Measurements from ENCODE around the gene GPHA2. TPM values are rescaled to one million over a fixed set of nuclear protein-coding genes. Genes with fewer than 3 reads are reported as not detected.
A peak's percentile ranks its signal among the peaks of the same experiment; 100 is the strongest.

The GPHA2 gene
- total RNA-seq, 4 donors from 2014 or later: not detected

DNA sequence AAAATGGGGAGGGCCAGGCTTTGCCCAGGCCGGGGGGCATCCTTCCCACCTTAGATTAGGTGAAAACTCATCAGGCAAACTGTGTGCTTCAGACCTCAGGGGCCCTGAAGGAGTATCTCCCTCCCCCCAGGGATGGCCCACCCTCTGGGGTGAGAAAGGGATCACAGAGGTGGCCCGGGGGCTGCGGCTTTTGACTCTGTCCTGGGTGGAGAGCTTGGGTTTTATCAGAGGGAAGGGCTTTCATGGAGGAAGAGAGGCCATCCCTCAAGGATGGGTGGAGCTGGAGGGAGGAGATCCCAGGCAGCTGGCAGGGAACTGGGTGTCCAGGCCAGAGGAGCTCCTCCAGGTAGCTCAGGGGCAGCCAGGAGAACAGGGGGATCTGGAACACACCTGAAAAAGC lies 14.3 kb downstream of the GPHA2 start:
- Histone ChIP-seq H3K4me1 (peaks cover 33 to 44% (median 40%) of the 10 kb centered on the region in 4 donors), H3K27me3 (no peaks in the 10 kb centered on the region), H3K27ac (replicated peaks in 1 of 4) (no peak overlapping the region), H3K9me3 (no peaks in the 10 kb centered on the region), H3K4me3 (no peak overlapping the region), H3K36me3 (peaks cover 0 to under 1% (median under 1%) of the 10 kb centered on the region in 4 donors)
- no peak for TF ChIP-seq EP300 (IDR thresholded peaks at IDR 0.05)
- TF ChIP-seq, protein P1, sequence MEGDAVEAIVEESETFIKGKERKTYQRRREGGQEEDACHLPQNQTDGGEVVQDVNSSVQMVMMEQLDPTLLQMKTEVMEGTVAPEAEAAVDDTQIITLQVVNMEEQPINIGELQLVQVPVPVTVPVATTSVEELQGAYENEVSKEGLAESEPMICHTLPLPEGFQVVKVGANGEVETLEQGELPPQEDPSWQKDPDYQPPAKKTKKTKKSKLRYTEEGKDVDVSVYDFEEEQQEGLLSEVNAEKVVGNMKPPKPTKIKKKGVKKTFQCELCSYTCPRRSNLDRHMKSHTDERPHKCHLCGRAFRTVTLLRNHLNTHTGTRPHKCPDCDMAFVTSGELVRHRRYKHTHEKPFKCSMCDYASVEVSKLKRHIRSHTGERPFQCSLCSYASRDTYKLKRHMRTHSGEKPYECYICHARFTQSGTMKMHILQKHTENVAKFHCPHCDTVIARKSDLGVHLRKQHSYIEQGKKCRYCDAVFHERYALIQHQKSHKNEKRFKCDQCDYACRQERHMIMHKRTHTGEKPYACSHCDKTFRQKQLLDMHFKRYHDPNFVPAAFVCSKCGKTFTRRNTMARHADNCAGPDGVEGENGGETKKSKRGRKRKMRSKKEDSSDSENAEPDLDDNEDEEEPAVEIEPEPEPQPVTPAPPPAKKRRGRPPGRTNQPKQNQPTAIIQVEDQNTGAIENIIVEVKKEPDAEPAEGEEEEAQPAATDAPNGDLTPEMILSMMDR (IDR thresholded peaks at IDR 0.05): no peak
- WGBS: 100% methylated on average over 1 of the region's 3 CpGs
- intact Hi-C loops (cut with DNase I): loop anchor here (5.0 kb wide), 1 partner anchor 196 kb away; the partner anchor contains the start of gene ZNHIT2
- no peak for DNase-seq (ENCODE audit: extremely low spot score)

DNA sequence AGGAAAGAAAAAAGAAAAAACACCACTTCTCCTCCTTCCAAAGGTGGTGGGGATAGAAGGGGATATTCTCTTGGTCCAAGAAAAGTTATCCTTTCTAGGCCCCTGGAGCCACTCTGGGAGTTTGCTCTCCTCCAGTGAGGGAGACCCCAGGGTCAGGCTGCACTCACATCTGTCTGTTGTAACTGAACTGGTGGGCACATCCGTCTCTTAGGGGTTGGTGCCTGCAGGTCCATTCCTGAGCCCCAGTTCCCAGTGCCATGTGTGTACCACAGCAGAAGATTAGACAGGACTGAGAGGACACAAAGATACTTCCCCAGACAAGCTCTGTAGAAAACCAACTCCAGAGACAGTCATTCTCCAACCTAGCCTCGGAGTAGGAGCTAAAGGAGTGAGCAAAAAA lies 15.6 kb downstream of the GPHA2 start:
- Histone ChIP-seq H3K36me3 (no peaks in the 10 kb centered on the region), H3K27me3 (no peaks in the 10 kb centered on the region), H3K9me3 (no peaks in the 10 kb centered on the region), H3K4me3 (no peak overlapping the region), H3K4me1 (peaks cover 32 to 44% (median 40%) of the 10 kb centered on the region in 4 donors), H3K27ac (replicated peaks in 1 of 4) (no peak overlapping the region)
- intact Hi-C loops (cut with DNase I): loop anchor here (5.0 kb wide), 1 partner anchor 197 kb away; the partner anchor contains the start of gene ZNHIT2
- DNase-seq (ENCODE audit: extremely low spot score): no peak
- TF ChIP-seq POLR2A (IDR thresholded peaks at IDR 0.05; ENCODE audit: low read depth): no peak
- TF ChIP-seq EP300 (IDR thresholded peaks at IDR 0.05): no peak
- TF ChIP-seq, protein P1 (IDR thresholded peaks at IDR 0.05): no peak
- no peak for TF ChIP-seq POLR2AphosphoS5 (IDR thresholded peaks at IDR 0.05)
- WGBS: 73% methylated on average over 2 of the region's 2 CpGs

DNA sequence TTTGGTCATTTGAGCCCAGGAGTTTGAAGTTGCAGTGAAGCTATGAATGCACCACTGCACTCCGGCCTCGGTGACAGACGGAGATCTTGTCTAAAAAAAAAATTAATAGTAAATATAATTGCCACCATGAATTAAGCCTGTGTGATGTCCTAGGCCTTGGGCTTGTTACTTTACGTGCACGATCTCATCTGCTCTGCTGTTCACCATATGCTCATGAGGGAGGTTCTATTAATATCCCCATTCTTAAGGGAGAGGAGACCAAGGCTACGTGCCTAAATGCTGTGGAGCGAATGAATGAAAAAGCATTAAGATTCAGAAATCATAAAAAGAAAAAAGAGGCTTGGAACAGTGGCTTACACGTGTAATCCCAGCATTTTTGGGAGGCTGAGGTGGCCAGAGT lies 16.1 kb downstream of the GPHA2 start:
- H3K9me3 ChIP-seq: no peaks in the 10 kb centered on the region
- 83% methylated on average over 8 of the region's 8 CpGs for WGBS
- no peak overlapping the region for H3K27ac ChIP-seq (replicated peaks in 1 of 4)
- no peak overlapping the region for H3K4me3 ChIP-seq
- H3K36me3 ChIP-seq: peaks cover 0 to 3% (median 0%) of the 10 kb centered on the region in 4 donors
- peaks cover 32 to 46% (median 44%) of the 10 kb centered on the region in 4 donors for H3K4me1 ChIP-seq
- H3K27me3 ChIP-seq: no peaks in the 10 kb centered on the region
- intact Hi-C loops (cut with DNase I): loop anchor here (5.0 kb wide), 2 partner anchors 108 to 198 kb away; partner anchors contain the start of genes SNX15 and ZNHIT2
- no peak for DNase-seq (ENCODE audit: extremely low spot score)
- no peak for TF ChIP-seq POLR2A (IDR thresholded peaks at IDR 0.05; ENCODE audit: low read depth)
- TF ChIP-seq, protein P1 (IDR thresholded peaks at IDR 0.05): no peak
- no peak for TF ChIP-seq EP300 (IDR thresholded peaks at IDR 0.05)
- TF ChIP-seq POLR2AphosphoS5 (IDR thresholded peaks at IDR 0.05): no peak

DNA sequence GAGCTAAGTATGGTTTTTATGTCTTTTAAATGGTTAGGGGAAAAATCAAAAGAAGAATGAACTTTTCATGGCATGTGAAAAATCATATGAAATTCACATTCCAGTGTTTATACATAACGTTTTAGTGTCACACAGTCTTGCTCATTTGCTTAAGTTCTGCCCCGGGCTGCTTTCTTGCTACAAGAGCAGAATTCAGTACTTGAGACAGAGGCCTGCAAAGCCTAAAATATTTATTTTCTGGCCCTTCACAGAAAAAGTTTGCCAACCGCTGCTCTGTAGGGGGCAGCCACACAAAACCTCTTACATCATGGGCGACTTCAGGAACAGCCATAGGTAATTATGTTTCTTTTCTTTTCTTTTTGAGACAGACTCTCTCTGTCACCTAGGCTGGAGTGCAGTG lies 17.7 kb downstream of the GPHA2 start:
- H3K4me1 ChIP-seq: peaks cover 24 to 41% (median 34%) of the 10 kb centered on the region in 4 donors
- 16% methylated on average over 4 of the region's 4 CpGs for WGBS
- TF ChIP-seq POLR2AphosphoS5 (IDR thresholded peaks at IDR 0.05) (peak in 1 of 2 donors; percentile 7), EP300 (IDR thresholded peaks at IDR 0.05) (no peak)
- TF ChIP-seq, protein P1 (IDR thresholded peaks at IDR 0.05): peak in 1 of 3 experiments; percentile 11
- H3K9me3 ChIP-seq: no peaks in the 10 kb centered on the region
- intact Hi-C loops (cut with DNase I): loop anchor here (5.0 kb wide), 1 partner anchor 109 kb away; the partner anchor contains the start of gene SNX15
- peak overlapping the region; percentile 78 to 88 (median 84) for H3K27ac ChIP-seq (replicated peaks in 1 of 4)
- H3K4me3 ChIP-seq: peak overlapping the region; percentile 75 to 98 (median 92)
- DNase-seq (ENCODE audit: extremely low spot score): no peak
- H3K36me3 ChIP-seq: peaks cover 2 to 19% (median 14%) of the 10 kb centered on the region in 4 donors
- H3K27me3 ChIP-seq: no peaks in the 10 kb centered on the region

DNA sequence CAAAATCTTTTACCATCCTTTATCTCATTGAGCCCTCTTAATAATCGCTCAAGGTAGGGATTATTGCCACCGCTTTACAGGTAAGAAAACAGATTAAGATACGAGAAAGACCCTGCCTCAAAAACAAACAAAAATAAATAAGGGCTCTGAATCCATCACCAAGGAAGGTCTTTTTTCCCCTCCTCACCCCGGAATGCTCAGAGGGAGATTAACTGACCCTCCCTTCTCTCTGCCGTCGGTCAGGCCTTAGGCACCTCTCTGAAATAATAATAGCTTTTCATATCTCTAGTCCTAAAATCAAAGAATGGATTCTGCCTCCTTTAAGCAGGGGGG lies 18.1 kb downstream of the GPHA2 start:
- 4% methylated on average over 6 of the region's 6 CpGs for WGBS
- TF ChIP-seq, protein P1 (IDR thresholded peaks at IDR 0.05): no peak
- no peak for TF ChIP-seq POLR2AphosphoS5 (IDR thresholded peaks at IDR 0.05)
- TF ChIP-seq POLR2A (IDR thresholded peaks at IDR 0.05; ENCODE audit: low read depth): no peak
- no peak for TF ChIP-seq EP300 (IDR thresholded peaks at IDR 0.05)
- Histone ChIP-seq H3K36me3 (peaks cover 6 to 23% (median 18%) of the 10 kb centered on the region in 4 donors), H3K4me1 (peaks cover 23 to 41% (median 34%) of the 10 kb centered on the region in 4 donors), H3K27me3 (no peaks in the 10 kb centered on the region), H3K27ac (replicated peaks in 1 of 4) (peak overlapping the region; percentile 78 to 88 (median 84)), H3K4me3 (peak overlapping the region; percentile 75 to 98 (median 92)), H3K9me3 (no peaks in the 10 kb centered on the region)
- intact Hi-C loops (cut with DNase I): loop anchor here (5.0 kb wide), 1 partner anchor 110 kb away; the partner anchor contains the start of gene SNX15
- no peak for DNase-seq (ENCODE audit: extremely low spot score)

All from esophagus muscularis mucosa (tissue), 4 donors.